ENCODE results near the gene DHTKD1. TPM values are rescaled to one million over a fixed set of nuclear protein-coding genes. Genes with fewer than 3 reads are reported as not detected.

The DHTKD1 gene
- total and polyA plus RNA-seq, 2 donors (not counting 1 experiment from before 2014, with no cell fraction given): 20.5 to 23.1 TPM

- no peaks in the 10 kb centered on the region for H3K4me1 ChIP-seq (ENCODE audit: control insufficient read depth, extremely low read depth, insufficient read depth, low read length)
- TF ChIP-seq CTCF (conservative IDR thresholded peaks at IDR 0.05 in 1 of 2, IDR thresholded peaks at IDR 0.05 in 1 of 2; ENCODE audit: low read depth in 1 of 2, low read length in 2 of 2) (no peak), EZH2 (IDR thresholded peaks at IDR 0.05; ENCODE audit: low read length, missing control alignments) (no peak)
- no peak overlapping the region for H3K4me2 ChIP-seq (ENCODE audit: extremely low read depth, insufficient read depth, low read length)
- H3K9ac ChIP-seq (ENCODE audit: insufficient read depth, low read length): no peak overlapping the region
- no peaks in the 10 kb centered on the region for H3K27me3 ChIP-seq (ENCODE audit: control insufficient read depth, insufficient read depth, low read length)
- H3K9me3 ChIP-seq (ENCODE audit: control insufficient read depth, insufficient read depth, low read depth, low read length): no peaks in the 10 kb centered on the region
- no peak overlapping the region for H3K27ac ChIP-seq (ENCODE audit: insufficient read depth, low read length)
- H2AFZ ChIP-seq (ENCODE audit: low read length): no peak overlapping the region
- no peak overlapping the region for H3K4me3 ChIP-seq (replicated peaks in 1 of 4; ENCODE audit: control extremely low read depth in 1 of 4, insufficient read depth in 1 of 4, low read depth in 3 of 4, low read length in 4 of 4)
- H3K36me3 ChIP-seq (ENCODE audit: control insufficient read depth, insufficient read depth, low read length): peaks cover 2% of the 10 kb centered on the region
- H3K79me2 ChIP-seq (ENCODE audit: control insufficient read depth, insufficient read depth, low read length): no peaks in the 10 kb centered on the region
- DNase-seq (ENCODE audit: low read depth in 2 of 2): no peak
- H4K20me1 ChIP-seq (ENCODE audit: control insufficient read depth, extremely low read depth, insufficient read depth, low read length): no peaks in the 10 kb centered on the region
These were observed 87.8 kb downstream of the DHTKD1 start for GRCh38 chr10:12156367-12157123.

GRCh38 chr10:12158111-12158510, 89.4 kb downstream of the DHTKD1 start:
- no peak overlapping the region for H3K4me2 ChIP-seq (ENCODE audit: extremely low read depth, insufficient read depth, low read length)
- no peaks in the 10 kb centered on the region for H4K20me1 ChIP-seq (ENCODE audit: control insufficient read depth, extremely low read depth, insufficient read depth, low read length)
- no peaks in the 10 kb centered on the region for H3K27me3 ChIP-seq (ENCODE audit: control insufficient read depth, insufficient read depth, low read length)
- no peak overlapping the region for H3K27ac ChIP-seq (ENCODE audit: insufficient read depth, low read length)
- H3K4me1 ChIP-seq (ENCODE audit: control insufficient read depth, extremely low read depth, insufficient read depth, low read length): no peaks in the 10 kb centered on the region
- H2AFZ ChIP-seq (ENCODE audit: low read length): no peak overlapping the region
- no peak for TF ChIP-seq CTCF (conservative IDR thresholded peaks at IDR 0.05 in 1 of 2, IDR thresholded peaks at IDR 0.05 in 1 of 2; ENCODE audit: low read depth in 1 of 2, low read length in 2 of 2)
- TF ChIP-seq EZH2 (IDR thresholded peaks at IDR 0.05; ENCODE audit: low read length, missing control alignments): no peak
- no peak overlapping the region for H3K4me3 ChIP-seq (replicated peaks in 1 of 4; ENCODE audit: control extremely low read depth in 1 of 4, insufficient read depth in 1 of 4, low read depth in 3 of 4, low read length in 4 of 4)
- no peaks in the 10 kb centered on the region for H3K79me2 ChIP-seq (ENCODE audit: control insufficient read depth, insufficient read depth, low read length)
- no peak for DNase-seq (ENCODE audit: low read depth in 2 of 2)
- H3K9me3 ChIP-seq (ENCODE audit: control insufficient read depth, insufficient read depth, low read depth, low read length): no peaks in the 10 kb centered on the region
- H3K9ac ChIP-seq (ENCODE audit: insufficient read depth, low read length): no peak overlapping the region
- peaks cover 2% of the 10 kb centered on the region for H3K36me3 ChIP-seq (ENCODE audit: control insufficient read depth, insufficient read depth, low read length)

GRCh38 chr10:12160664-12161063, 91.9 kb downstream of the DHTKD1 start:
- Histone ChIP-seq H3K79me2 (ENCODE audit: control insufficient read depth, insufficient read depth, low read length) (no peaks in the 10 kb centered on the region), H3K9ac (ENCODE audit: insufficient read depth, low read length) (no peak overlapping the region), H3K9me3 (ENCODE audit: control insufficient read depth, insufficient read depth, low read depth, low read length) (no peaks in the 10 kb centered on the region), H3K4me1 (ENCODE audit: control insufficient read depth, extremely low read depth, insufficient read depth, low read length) (no peaks in the 10 kb centered on the region), H3K4me3 (replicated peaks in 1 of 4; ENCODE audit: control extremely low read depth in 1 of 4, insufficient read depth in 1 of 4, low read depth in 3 of 4, low read length in 4 of 4) (no peak overlapping the region), H3K27me3 (ENCODE audit: control insufficient read depth, insufficient read depth, low read length) (no peaks in the 10 kb centered on the region), H3K27ac (ENCODE audit: insufficient read depth, low read length) (no peak overlapping the region), H2AFZ (ENCODE audit: low read length) (no peak overlapping the region), H3K36me3 (ENCODE audit: control insufficient read depth, insufficient read depth, low read length) (peaks cover 2% of the 10 kb centered on the region), H4K20me1 (ENCODE audit: control insufficient read depth, extremely low read depth, insufficient read depth, low read length) (no peaks in the 10 kb centered on the region), H3K4me2 (ENCODE audit: extremely low read depth, insufficient read depth, low read length) (no peak overlapping the region)
- TF ChIP-seq CTCF (conservative IDR thresholded peaks at IDR 0.05 in 1 of 2, IDR thresholded peaks at IDR 0.05 in 1 of 2; ENCODE audit: low read depth in 1 of 2, low read length in 2 of 2) (no peak), EZH2 (IDR thresholded peaks at IDR 0.05; ENCODE audit: low read length, missing control alignments) (no peak)
- DNase-seq (ENCODE audit: low read depth in 2 of 2): no peak
